K562 (cell line): ENCODE results near the gene ASB15. TPM values are rescaled to one million over a fixed set of nuclear protein-coding genes. Genes with fewer than 3 reads are reported as not detected.

ENCODE experiments used
- MAFK ChIP-seq: IDR thresholded peaks from 2 replicates; pipeline ENCODE4 v1.6.1; 2011; ENCODE audit warnings: low read length, improper control_type of control experiment
- NCOA2 ChIP-seq, 2 experiments: fragments of 450-650 bp; IDR thresholded peaks; 2 replicates each; pipeline ENCODE4 v1.6.1; 2018; ENCODE audit warnings: mild to moderate bottlenecking in 2 of 2, moderate library complexity in 1 of 2; ENCODE audit not compliant: partially characterized antibody in 2 of 2
- POLR2G ChIP-seq: fragments of 200-400 bp; formaldehyde crosslinking; IDR thresholded peaks from 2 replicates; pipeline ENCODE4 v1.6.1; 2017; ENCODE audit warnings: low read depth, mild to moderate bottlenecking, antibody characterized with exemption, low read length, moderate library complexity
- SMAD3 ChIP-seq: fragments of 450-650 bp; formaldehyde crosslinking; conservative IDR thresholded peaks from 2 replicates; pipeline ENCODE4 v1.4.0; 2020; ENCODE audit warnings: mild to moderate bottlenecking
- TAF15 ChIP-seq: fragments of 200-400 bp; formaldehyde crosslinking; IDR thresholded peaks from 2 replicates; pipeline ENCODE4 v1.6.1; 2017; ENCODE audit warnings: mild to moderate bottlenecking, low read depth, low read length, moderate library complexity
- ZNF140 ChIP-seq: fragments of 250-450 bp; sonication (Bioruptor Pico); IDR thresholded peaks from 2 replicates; pipeline ENCODE4 v1.8.0; 2021; ENCODE audit warnings: moderate library complexity, mild to moderate bottlenecking, inconsistent platforms
- ZNF79 ChIP-seq: fragments of 250-450 bp; sonication (Bioruptor Pico); IDR thresholded peaks from 2 replicates; pipeline ENCODE4 v1.4.0; 2020; ENCODE audit warnings: low read depth, mild to moderate bottlenecking, moderate library complexity
- polyA plus RNA-seq, 8 experiments: library from polyadenylated mRNA; depleted of rRNA in 4 of 8; stranded (reverse) in 5 of 8; unstranded in 3 of 8; fragments of >200 nt; fragmentation: Nextera tagmentation in 2 of 8; fragmentation: Illumina TruSeq in 1 of 8; extraction: Ambion mirVana in 2 of 8; extraction: Trizol in 1 of 8; gene quantifications; 2 replicates each; pipeline versions ENCODE4 v1.2.1 to v1.2.3, GENCODE V29; 2011 to 2014; ENCODE audit warnings: inconsistent platforms in 1 of 8, missing spikeins in 1 of 8
- total RNA-seq, 7 experiments: library from RNA; depleted of rRNA in 6 of 7; stranded (reverse); fragments of >200 nt in 6 of 7; fragmentation: Illumina TruSeq in 2 of 7; extraction: Trizol in 2 of 7; gene quantifications; 2 replicates each; pipeline versions ENCODE4 v1.2.1 to v1.2.3, GENCODE V29; 2011 to 2021; ENCODE audit warnings: low replicate concordance in 1 of 7
- TF ChIP-seq, protein P1 (sequence below), 2 experiments: IDR thresholded peaks in 1 of 2; conservative IDR thresholded peaks in 1 of 2; 2 replicates each; pipeline ENCODE4 v1.6.1; 2016; ENCODE audit warnings: low read depth in 2 of 2, mild to moderate bottlenecking in 1 of 2, missing compliant biosample characterization in 1 of 2, missing genetic modification characterization in 1 of 2, moderate library complexity in 1 of 2
- TF ChIP-seq, protein P2 (sequence below): IDR thresholded peaks from 2 replicates; pipeline ENCODE4 v1.6.1; 2016; ENCODE audit warnings: missing genetic modification characterization, missing compliant biosample characterization
- TF ChIP-seq, protein P3 (sequence below): fragments of 250-450 bp; sonication (Bioruptor Pico); IDR thresholded peaks from 2 replicates; pipeline ENCODE4 v1.9.0; 2021; ENCODE audit warnings: mild to moderate bottlenecking
- TF ChIP-seq, protein P4 (sequence below): fragments of 450-650 bp; IDR thresholded peaks from 2 replicates; pipeline ENCODE4 v1.6.1; 2016; ENCODE audit warnings: low read depth

Gene ASB15
- total and polyA plus RNA-seq, 9 of the 15 experiments (the other 6 are each of a cell fraction or from before 2014, with no cell fraction given): 0.03 to 0.14 (median 0.04) TPM; not detected in 3

DNA sequence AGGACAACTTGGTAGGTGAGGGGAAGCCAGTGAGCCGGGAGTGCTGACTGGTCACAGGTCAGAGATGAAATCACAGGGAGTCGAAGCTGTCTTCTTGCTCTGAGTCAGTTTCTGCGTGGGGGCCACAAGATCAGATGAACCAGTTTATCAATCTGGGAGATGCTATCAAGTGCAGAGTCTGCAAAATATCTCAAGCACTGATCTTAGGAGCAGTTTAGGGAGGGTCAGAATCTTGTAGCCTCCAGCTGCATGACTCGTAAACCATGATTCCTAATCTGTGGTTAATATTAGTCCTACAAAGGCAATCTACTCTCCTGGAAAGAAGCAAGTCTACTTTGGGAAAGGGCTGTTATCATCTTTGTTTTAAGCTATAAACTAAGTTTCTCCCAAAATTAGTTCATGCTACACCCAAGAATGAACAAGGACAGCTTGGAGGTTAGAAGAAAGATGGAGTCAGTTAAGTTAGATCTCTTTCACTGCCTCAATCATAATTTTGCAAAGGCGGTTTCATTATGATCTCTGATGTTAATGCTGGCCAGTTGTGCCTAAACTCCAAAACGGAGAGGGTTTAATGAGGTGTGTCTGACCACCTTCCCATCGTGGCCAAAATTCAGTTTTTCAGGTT lies 45.6 kb downstream of the ASB15 start (continued):
- TF ChIP-seq, protein P1, sequence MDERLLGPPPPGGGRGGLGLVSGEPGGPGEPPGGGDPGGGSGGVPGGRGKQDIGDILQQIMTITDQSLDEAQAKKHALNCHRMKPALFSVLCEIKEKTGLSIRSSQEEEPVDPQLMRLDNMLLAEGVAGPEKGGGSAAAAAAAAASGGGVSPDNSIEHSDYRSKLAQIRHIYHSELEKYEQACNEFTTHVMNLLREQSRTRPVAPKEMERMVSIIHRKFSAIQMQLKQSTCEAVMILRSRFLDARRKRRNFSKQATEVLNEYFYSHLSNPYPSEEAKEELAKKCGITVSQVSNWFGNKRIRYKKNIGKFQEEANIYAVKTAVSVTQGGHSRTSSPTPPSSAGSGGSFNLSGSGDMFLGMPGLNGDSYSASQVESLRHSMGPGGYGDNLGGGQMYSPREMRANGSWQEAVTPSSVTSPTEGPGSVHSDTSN (CRISPR knock-in tag; IDR thresholded peaks at IDR 0.05; ENCODE audit: low read depth): no peak
- TF ChIP-seq, protein P1 (tag; conservative IDR thresholded peaks at IDR 0.05; ENCODE audit: low read depth): 0 out of 2 replicates have a peak, but pooled peaks have one; percentile 14
- TF ChIP-seq ZNF140 (CRISPR knock-in tag) (no peak), TAF15 (no peak), SMAD3 (CRISPR knock-in tag) (peak; percentile 66; the same call in 1 of the 2 replicates), NCOA2 (IDR thresholded peaks at IDR 0.05; ENCODE audit: partially characterized antibody in 2 of 2) (no peak), MAFK (no peak), ZNF79 (CRISPR knock-in tag) (peak; percentile 43; the same call in 1 of the 2 replicates), POLR2G (no peak)
- TF ChIP-seq, protein P2, sequence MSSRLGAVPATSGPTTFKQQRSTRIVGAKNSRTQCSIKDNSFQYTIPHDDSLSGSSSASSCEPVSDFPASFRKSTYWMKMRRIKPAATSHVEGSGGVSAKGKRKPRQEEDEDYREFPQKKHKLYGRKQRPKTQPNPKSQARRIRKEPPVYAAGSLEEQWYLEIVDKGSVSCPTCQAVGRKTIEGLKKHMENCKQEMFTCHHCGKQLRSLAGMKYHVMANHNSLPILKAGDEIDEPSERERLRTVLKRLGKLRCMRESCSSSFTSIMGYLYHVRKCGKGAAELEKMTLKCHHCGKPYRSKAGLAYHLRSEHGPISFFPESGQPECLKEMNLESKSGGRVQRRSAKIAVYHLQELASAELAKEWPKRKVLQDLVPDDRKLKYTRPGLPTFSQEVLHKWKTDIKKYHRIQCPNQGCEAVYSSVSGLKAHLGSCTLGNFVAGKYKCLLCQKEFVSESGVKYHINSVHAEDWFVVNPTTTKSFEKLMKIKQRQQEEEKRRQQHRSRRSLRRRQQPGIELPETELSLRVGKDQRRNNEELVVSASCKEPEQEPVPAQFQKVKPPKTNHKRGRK (tag): no peak
- TF ChIP-seq, protein P3, sequence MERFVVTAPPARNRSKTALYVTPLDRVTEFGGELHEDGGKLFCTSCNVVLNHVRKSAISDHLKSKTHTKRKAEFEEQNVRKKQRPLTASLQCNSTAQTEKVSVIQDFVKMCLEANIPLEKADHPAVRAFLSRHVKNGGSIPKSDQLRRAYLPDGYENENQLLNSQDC (CRISPR knock-in tag): no peak
- TF ChIP-seq, protein P4, sequence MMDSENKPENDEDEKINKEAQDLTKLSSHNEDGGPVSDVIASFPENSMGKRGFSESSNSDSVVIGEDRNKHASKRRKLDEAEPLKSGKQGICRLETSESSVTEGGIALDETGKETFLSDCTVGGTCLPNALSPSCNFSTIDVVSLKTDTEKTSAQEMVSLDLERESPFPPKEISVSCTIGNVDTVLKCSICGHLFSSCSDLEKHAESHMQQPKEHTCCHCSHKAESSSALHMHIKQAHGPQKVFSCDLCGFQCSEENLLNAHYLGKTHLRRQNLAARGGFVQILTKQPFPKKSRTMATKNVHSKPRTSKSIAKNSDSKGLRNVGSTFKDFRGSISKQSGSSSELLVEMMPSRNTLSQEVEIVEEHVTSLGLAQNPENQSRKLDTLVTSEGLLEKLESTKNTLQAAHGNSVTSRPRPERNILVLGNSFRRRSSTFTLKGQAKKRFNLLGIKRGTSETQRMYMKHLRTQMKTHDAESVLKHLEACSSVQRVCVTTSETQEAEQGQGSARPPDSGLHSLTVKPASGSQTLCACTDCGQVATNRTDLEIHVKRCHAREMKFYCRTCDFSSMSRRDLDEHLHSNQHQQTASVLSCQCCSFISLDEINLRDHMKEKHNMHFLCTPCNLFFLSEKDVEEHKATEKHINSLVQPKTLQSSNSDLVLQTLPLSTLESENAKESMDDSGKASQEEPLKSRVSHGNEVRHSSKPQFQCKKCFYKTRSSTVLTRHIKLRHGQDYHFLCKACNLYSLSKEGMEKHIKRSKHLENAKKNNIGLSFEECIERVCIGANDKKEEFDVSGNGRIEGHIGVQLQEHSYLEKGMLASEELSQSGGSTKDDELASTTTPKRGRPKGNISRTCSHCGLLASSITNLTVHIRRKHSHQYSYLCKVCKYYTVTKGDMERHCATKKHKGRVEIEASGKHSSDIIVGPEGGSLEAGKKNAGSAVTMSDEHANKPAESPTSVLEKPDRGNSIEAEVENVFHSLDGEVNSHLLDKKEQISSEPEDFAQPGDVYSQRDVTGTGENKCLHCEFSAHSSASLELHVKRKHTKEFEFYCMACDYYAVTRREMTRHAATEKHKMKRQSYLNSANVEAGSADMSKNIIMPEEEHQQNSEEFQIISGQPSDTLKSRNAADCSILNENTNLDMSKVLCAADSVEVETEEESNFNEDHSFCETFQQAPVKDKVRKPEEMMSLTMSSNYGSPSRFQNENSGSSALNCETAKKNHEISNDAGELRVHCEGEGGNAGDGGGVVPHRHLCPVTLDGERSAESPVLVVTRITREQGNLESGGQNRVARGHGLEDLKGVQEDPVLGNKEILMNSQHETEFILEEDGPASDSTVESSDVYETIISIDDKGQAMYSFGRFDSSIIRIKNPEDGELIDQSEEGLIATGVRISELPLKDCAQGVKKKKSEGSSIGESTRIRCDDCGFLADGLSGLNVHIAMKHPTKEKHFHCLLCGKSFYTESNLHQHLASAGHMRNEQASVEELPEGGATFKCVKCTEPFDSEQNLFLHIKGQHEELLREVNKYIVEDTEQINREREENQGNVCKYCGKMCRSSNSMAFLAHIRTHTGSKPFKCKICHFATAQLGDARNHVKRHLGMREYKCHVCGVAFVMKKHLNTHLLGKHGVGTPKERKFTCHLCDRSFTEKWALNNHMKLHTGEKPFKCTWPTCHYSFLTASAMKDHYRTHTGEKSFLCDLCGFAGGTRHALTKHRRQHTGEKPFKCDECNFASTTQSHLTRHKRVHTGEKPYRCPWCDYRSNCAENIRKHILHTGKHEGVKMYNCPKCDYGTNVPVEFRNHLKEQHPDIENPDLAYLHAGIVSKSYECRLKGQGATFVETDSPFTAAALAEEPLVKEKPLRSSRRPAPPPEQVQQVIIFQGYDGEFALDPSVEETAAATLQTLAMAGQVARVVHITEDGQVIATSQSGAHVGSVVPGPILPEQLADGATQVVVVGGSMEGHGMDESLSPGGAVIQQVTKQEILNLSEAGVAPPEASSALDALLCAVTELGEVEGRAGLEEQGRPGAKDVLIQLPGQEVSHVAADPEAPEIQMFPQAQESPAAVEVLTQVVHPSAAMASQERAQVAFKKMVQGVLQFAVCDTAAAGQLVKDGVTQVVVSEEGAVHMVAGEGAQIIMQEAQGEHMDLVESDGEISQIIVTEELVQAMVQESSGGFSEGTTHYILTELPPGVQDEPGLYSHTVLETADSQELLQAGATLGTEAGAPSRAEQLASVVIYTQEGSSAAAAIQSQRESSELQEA: no peak
